Ishikawa (cell line): ENCODE measurements around the gene GOLGA8N.

Experiments
- CEBPB ChIP-seq: IDR thresholded peaks from 2 replicates; pipeline ENCODE4 v1.6.1; 2012
- CREB1 ChIP-seq: IDR thresholded peaks from 2 replicates; pipeline ENCODE4 v1.6.1; 2012; ENCODE audit warnings: low read depth
- EGR1 ChIP-seq: IDR thresholded peaks from 2 replicates; pipeline ENCODE4 v1.6.1; 2012
- EP300 ChIP-seq: IDR thresholded peaks from 2 replicates; pipeline ENCODE4 v1.6.1; 2012; ENCODE audit warnings: borderline replicate concordance
- FOXM1 ChIP-seq: IDR thresholded peaks from 2 replicates; pipeline ENCODE4 v1.6.1; 2012; ENCODE audit warnings: low read depth, borderline replicate concordance
- MAX ChIP-seq: IDR thresholded peaks from 2 replicates; pipeline ENCODE4 v1.6.1; 2012
- NFIC ChIP-seq: IDR thresholded peaks from 2 replicates; pipeline ENCODE4 v1.6.1; 2012
- RAD21 ChIP-seq: IDR thresholded peaks from 2 replicates; pipeline ENCODE4 v1.6.1; 2012; ENCODE audit warnings: low read depth
- REST ChIP-seq: IDR thresholded peaks from 2 replicates; pipeline ENCODE4 v1.6.1; 2012; ENCODE audit warnings: low read depth, mild to moderate bottlenecking
- TAF1 ChIP-seq: IDR thresholded peaks from 2 replicates; pipeline ENCODE4 v1.6.1; 2012; ENCODE audit warnings: low read depth, mild to moderate bottlenecking
- TCF12 ChIP-seq: IDR thresholded peaks from 2 replicates; pipeline ENCODE4 v1.6.1; 2012; ENCODE audit warnings: low read depth
- TEAD4 ChIP-seq: IDR thresholded peaks from 2 replicates; pipeline ENCODE4 v1.6.1; 2012
- USF1 ChIP-seq: IDR thresholded peaks from 2 replicates; pipeline ENCODE4 v1.6.1; 2012
- YY1 ChIP-seq: IDR thresholded peaks from 2 replicates; pipeline ENCODE4 v1.6.1; 2012; ENCODE audit warnings: low read depth
- ZBTB7A ChIP-seq: IDR thresholded peaks from 2 replicates; pipeline ENCODE4 v1.6.1; 2012; ENCODE audit warnings: low read depth

The GOLGA8N gene

GRCh38 chr15:32637704-32638103 lies 44.4 kb downstream of the GOLGA8N start:
- TF ChIP-seq RAD21 (no peak), CREB1 (no peak), NFIC (no peak), MAX (no peak), TCF12 (no peak), TEAD4 (no peak), REST (no peak), EP300 (no peak), ZBTB7A (no peak)

GRCh38 chr15:32641517-32642059 lies 48.3 kb downstream of the GOLGA8N start, which contains the start of gene SCG5:
Gene SCG5 (plus strand): TSS chr15:32641710. CDS start chr15:32643593, 1,883 bp downstream.
- TF ChIP-seq CREB1 (no peak), EGR1 (no peak), TCF12 (no peak)

GRCh38 chr15:32642667-32643435 lies 49.6 kb downstream of the GOLGA8N start:
- TF ChIP-seq FOXM1 (no peak), TEAD4 (no peak), CREB1 (no peak), CEBPB (no peak), NFIC (no peak), EGR1 (no peak), TAF1 (no peak), ZBTB7A (no peak), USF1 (no peak), MAX (no peak), EP300 (no peak), TCF12 (no peak), YY1 (no peak)

- TF ChIP-seq MAX (no peak), YY1 (no peak), NFIC (no peak), TEAD4 (no peak), ZBTB7A (no peak), USF1 (no peak), CREB1 (no peak), REST (no peak), EP300 (no peak), FOXM1 (no peak), TAF1 (no peak), CEBPB (no peak), RAD21 (no peak), EGR1 (no peak)
Measured at GRCh38 chr15:32643907-32644445, 50.7 kb downstream of the GOLGA8N start.

GRCh38 chr15:32646291-32646690 lies 53.0 kb downstream of the GOLGA8N start:
- TF ChIP-seq TCF12 = no peak

- TF ChIP-seq REST (no peak), TCF12 (no peak), TAF1 (no peak), FOXM1 (no peak), RAD21 (no peak), MAX (no peak), EP300 (no peak), ZBTB7A (no peak)
Measured at GRCh38 chr15:32649342-32649741, 56.1 kb downstream of the GOLGA8N start.
